Testis (tissue), 2 donors: Measurements from ENCODE around the gene TAF6.

ENCODE experiments used
- POLR2A ChIP-seq: fragments of 450-650 bp; IDR thresholded peaks from one replicate; pipeline ENCODE4 v1.6.1; 2017; ENCODE audit warnings: antibody characterized with exemption, mild to moderate bottlenecking, moderate library complexity
- TF ChIP-seq, protein P1 (sequence below), 3 experiments: fragments of 450-650 bp in 2 of 3; fragments of 200-600 bp in 1 of 3; sonication (generic) in 1 of 3; IDR thresholded peaks; one replicate each; pipeline ENCODE4 v1.5.1; 2016 to 2019; ENCODE audit warnings: antibody characterized with exemption in 3 of 3, mild to moderate bottlenecking in 2 of 3, moderate library complexity in 1 of 3

DNA sequence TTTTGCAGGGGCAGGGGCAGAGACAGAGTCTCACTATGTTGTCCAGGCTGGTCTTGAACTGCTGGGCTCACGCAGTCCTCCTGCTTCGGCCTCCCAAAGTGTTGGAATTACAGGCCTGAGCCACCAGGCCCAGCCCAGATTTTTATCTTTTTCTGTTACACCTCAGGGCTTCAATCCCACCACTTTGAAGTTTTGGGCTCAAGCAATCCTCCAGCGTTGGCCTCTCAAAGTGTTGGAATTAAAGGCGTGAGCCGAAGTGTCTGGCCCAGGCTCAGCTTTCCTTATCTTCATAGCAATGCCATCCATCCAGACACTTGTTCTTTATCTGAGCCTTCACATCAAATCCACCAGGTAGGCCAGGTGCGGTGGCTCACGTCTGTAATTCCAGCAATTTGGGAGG is 4.1 kb downstream of the TAF6 start:
- TF ChIP-seq, protein P1, sequence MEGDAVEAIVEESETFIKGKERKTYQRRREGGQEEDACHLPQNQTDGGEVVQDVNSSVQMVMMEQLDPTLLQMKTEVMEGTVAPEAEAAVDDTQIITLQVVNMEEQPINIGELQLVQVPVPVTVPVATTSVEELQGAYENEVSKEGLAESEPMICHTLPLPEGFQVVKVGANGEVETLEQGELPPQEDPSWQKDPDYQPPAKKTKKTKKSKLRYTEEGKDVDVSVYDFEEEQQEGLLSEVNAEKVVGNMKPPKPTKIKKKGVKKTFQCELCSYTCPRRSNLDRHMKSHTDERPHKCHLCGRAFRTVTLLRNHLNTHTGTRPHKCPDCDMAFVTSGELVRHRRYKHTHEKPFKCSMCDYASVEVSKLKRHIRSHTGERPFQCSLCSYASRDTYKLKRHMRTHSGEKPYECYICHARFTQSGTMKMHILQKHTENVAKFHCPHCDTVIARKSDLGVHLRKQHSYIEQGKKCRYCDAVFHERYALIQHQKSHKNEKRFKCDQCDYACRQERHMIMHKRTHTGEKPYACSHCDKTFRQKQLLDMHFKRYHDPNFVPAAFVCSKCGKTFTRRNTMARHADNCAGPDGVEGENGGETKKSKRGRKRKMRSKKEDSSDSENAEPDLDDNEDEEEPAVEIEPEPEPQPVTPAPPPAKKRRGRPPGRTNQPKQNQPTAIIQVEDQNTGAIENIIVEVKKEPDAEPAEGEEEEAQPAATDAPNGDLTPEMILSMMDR (IDR thresholded peaks at IDR 0.05): no peak
- TF ChIP-seq POLR2A: no peak
